Measurements from ENCODE around the gene TNNI2.
"Not testable (repeated sequence)": the region's sequence is repeated elsewhere in the genome, so short reads cannot be mapped to it uniquely, and the experiment has no call there.

Gene TNNI2

GRCh38 chr11:1875851-1876301 lies 37.1 kb downstream of the TNNI2 start:
- DNase-seq = not testable (repeated sequence)

GRCh38 chr11:1876361-1877063 lies 37.7 kb downstream of the TNNI2 start:
- DNase-seq = peak in 1 of 2 experiments; percentile 1

- no peak for DNase-seq
Measured at GRCh38 chr11:1877211-1878136, 38.7 kb downstream of the TNNI2 start.

GRCh38 chr11:1878137-1879031 lies 39.6 kb downstream of the TNNI2 start:
- DNase-seq = no peak

- no peak for DNase-seq
Measured at GRCh38 chr11:1879342-1879940, 40.7 kb downstream of the TNNI2 start.

- no peak for DNase-seq
Measured at GRCh38 chr11:1879941-1880720, 41.4 kb downstream of the TNNI2 start.

GRCh38 chr11:1880746-1881441 lies 42.1 kb downstream of the TNNI2 start:
- no peak for DNase-seq

- DNase-seq = no peak
Measured at GRCh38 chr11:1881442-1882264, 42.9 kb downstream of the TNNI2 start.

GRCh38 chr11:1882265-1883238 lies 43.8 kb downstream of the TNNI2 start:
- peak; percentile 36 to 48 for DNase-seq

- DNase-seq = no peak
Measured at GRCh38 chr11:1883346-1884302, 44.8 kb downstream of the TNNI2 start.

GRCh38 chr11:1884303-1884700 lies 45.5 kb downstream of the TNNI2 start:
- DNase-seq = no peak

GRCh38 chr11:1886551-1886950 lies 47.8 kb downstream of the TNNI2 start:
- not testable (repeated sequence) for DNase-seq

GRCh38 chr11:1887451-1888346 lies 48.9 kb downstream of the TNNI2 start:
- no peak for DNase-seq

GRCh38 chr11:1888347-1888753 lies 49.6 kb downstream of the TNNI2 start:
- no peak for DNase-seq

- no peak for DNase-seq
Measured at GRCh38 chr11:1888811-1889210, 50.0 kb downstream of the TNNI2 start.

GRCh38 chr11:1889224-1889930 lies 50.6 kb downstream of the TNNI2 start:
- peak; percentile 68 to 71 for DNase-seq
